Stomach (tissue), 4 donors: ENCODE data around the gene LRRTM3.

Source experiments
- POLR2A ChIP-seq, 4 donors: fragments of 450-650 bp; IDR thresholded peaks; one replicate each; pipeline ENCODE4 v1.6.1; 2016; ENCODE audit warnings: antibody characterized with exemption in 4 of 4, control low read depth in 2 of 4, mild to moderate bottlenecking in 1 of 4, moderate library complexity in 1 of 4
- TF ChIP-seq, protein P1 (sequence below), 7 experiments: fragments of 450-650 bp in 4 of 7; fragments of 200-600 bp in 3 of 7; sonication (generic) in 3 of 7; IDR thresholded peaks; one replicate each; pipeline ENCODE4 v1.5.1; 2016 to 2019; ENCODE audit warnings: antibody characterized with exemption in 7 of 7, control low read depth in 2 of 7, mild to moderate bottlenecking in 1 of 7

GRCh38 chr10:67119651-67120050 is 193.8 kb downstream of the LRRTM3 start:
- TF ChIP-seq, protein P1, sequence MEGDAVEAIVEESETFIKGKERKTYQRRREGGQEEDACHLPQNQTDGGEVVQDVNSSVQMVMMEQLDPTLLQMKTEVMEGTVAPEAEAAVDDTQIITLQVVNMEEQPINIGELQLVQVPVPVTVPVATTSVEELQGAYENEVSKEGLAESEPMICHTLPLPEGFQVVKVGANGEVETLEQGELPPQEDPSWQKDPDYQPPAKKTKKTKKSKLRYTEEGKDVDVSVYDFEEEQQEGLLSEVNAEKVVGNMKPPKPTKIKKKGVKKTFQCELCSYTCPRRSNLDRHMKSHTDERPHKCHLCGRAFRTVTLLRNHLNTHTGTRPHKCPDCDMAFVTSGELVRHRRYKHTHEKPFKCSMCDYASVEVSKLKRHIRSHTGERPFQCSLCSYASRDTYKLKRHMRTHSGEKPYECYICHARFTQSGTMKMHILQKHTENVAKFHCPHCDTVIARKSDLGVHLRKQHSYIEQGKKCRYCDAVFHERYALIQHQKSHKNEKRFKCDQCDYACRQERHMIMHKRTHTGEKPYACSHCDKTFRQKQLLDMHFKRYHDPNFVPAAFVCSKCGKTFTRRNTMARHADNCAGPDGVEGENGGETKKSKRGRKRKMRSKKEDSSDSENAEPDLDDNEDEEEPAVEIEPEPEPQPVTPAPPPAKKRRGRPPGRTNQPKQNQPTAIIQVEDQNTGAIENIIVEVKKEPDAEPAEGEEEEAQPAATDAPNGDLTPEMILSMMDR (IDR thresholded peaks at IDR 0.05), result no peak
- TF ChIP-seq POLR2A (IDR thresholded peaks at IDR 0.05), result no peak
